Measurements from ENCODE around the gene FHL5.
"Not testable (repeated sequence)": the region's sequence is repeated elsewhere in the genome, so short reads cannot be mapped to it uniquely, and the experiment has no call there.

FHL5 gene

GRCh38 chr6:96631248-96631647, 68.3 kb downstream of the FHL5 start:
- Mint-ChIP-seq H3K27me3 (peaks cover 6% of the 10 kb centered on the region), H3K4me1 (no peaks in the 10 kb centered on the region), H3K4me3 (no peak overlapping the region), H3K9me3 (no peaks in the 10 kb centered on the region), H3K36me3 (no peaks in the 10 kb centered on the region), H3K27ac (no peak overlapping the region)
- no peak for DNase-seq
- CTCF ChIA-PET, result interaction anchor here (0.9 kb wide), 1 partner anchor 254 kb away, joined by 3 read pairs; no protein-coding TSS in a partner anchor

- H3K4me1 Mint-ChIP-seq, DNase-seq, H3K9me3 Mint-ChIP-seq, H3K36me3 Mint-ChIP-seq, H3K4me3 Mint-ChIP-seq, CTCF ChIA-PET, H3K27ac Mint-ChIP-seq: not testable (repeated sequence)
- H3K27me3 Mint-ChIP-seq, result peaks cover 12% of the 10 kb centered on the region
Observed at GRCh38 chr6:96637979-96638378, 75.1 kb downstream of the FHL5 start.

GRCh38 chr6:96645106-96645505, 82.2 kb downstream of the FHL5 start:
- CTCF ChIA-PET, result interaction anchor here (1.9 kb wide), 1 partner anchor 18 kb away, joined by 4 read pairs; no protein-coding TSS in a partner anchor
- Mint-ChIP-seq H3K36me3 (no peaks in the 10 kb centered on the region), H3K27me3 (no peaks in the 10 kb centered on the region), H3K4me3 (no peak overlapping the region), H3K27ac (no peak overlapping the region), H3K4me1 (no peaks in the 10 kb centered on the region), H3K9me3 (no peaks in the 10 kb centered on the region)
- no peak for DNase-seq

GRCh38 chr6:96649926-96650325, 87.0 kb downstream of the FHL5 start:
- no peak for DNase-seq
- Mint-ChIP-seq H3K9me3 (no peaks in the 10 kb centered on the region), H3K27ac (no peak overlapping the region), H3K36me3 (no peaks in the 10 kb centered on the region), H3K4me1 (peaks cover 2% of the 10 kb centered on the region), H3K27me3 (peaks cover 3% of the 10 kb centered on the region), H3K4me3 (no peak overlapping the region)
- CTCF ChIA-PET, result interaction anchor here (0.7 kb wide), 1 partner anchor 1002 kb away, joined by 4 read pairs; no protein-coding TSS in a partner anchor

GRCh38 chr6:96651816-96652215, 88.9 kb downstream of the FHL5 start:
- no peaks in the 10 kb centered on the region for H3K9me3 Mint-ChIP-seq
- CTCF ChIA-PET, result no interaction called here
- no peak overlapping the region for H3K4me3 Mint-ChIP-seq
- DNase-seq, result no peak
- peaks cover 2% of the 10 kb centered on the region for H3K4me1 Mint-ChIP-seq
- no peak overlapping the region for H3K27ac Mint-ChIP-seq
- peaks cover 3% of the 10 kb centered on the region for H3K27me3 Mint-ChIP-seq
- no peaks in the 10 kb centered on the region for H3K36me3 Mint-ChIP-seq

GRCh38 chr6:96652552-96652951, 89.6 kb downstream of the FHL5 start:
- Mint-ChIP-seq H3K36me3 (no peaks in the 10 kb centered on the region), H3K9me3 (no peaks in the 10 kb centered on the region), H3K4me3 (no peak overlapping the region), H3K27ac (no peak overlapping the region), H3K4me1 (peaks cover 2% of the 10 kb centered on the region), H3K27me3 (peaks cover 10% of the 10 kb centered on the region)
- DNase-seq, result no peak
- CTCF ChIA-PET, result no interaction called here

GRCh38 chr6:96653181-96653580, 90.3 kb downstream of the FHL5 start:
- Mint-ChIP-seq H3K4me1 (peaks cover 2% of the 10 kb centered on the region), H3K9me3 (no peaks in the 10 kb centered on the region), H3K4me3 (no peak overlapping the region), H3K36me3 (no peaks in the 10 kb centered on the region), H3K27ac (no peak overlapping the region), H3K27me3 (peaks cover 14% of the 10 kb centered on the region)
- DNase-seq, result no peak
- CTCF ChIA-PET, result no interaction called here

GRCh38 chr6:96656567-96656966, 93.6 kb downstream of the FHL5 start:
- CTCF ChIA-PET, result no interaction called here
- H3K9me3 Mint-ChIP-seq, result peaks cover under 1% of the 10 kb centered on the region
- H3K4me3 Mint-ChIP-seq, result no peak overlapping the region
- H3K36me3 Mint-ChIP-seq, result no peaks in the 10 kb centered on the region
- H3K4me1 Mint-ChIP-seq, result peaks cover 2% of the 10 kb centered on the region
- no peak overlapping the region for H3K27ac Mint-ChIP-seq
- DNase-seq, result no peak
- H3K27me3 Mint-ChIP-seq, result peaks cover 14% of the 10 kb centered on the region

- H3K4me1 Mint-ChIP-seq, result no peaks in the 10 kb centered on the region
- DNase-seq, result no peak
- no peaks in the 10 kb centered on the region for H3K36me3 Mint-ChIP-seq
- no peak overlapping the region for H3K4me3 Mint-ChIP-seq
- H3K27me3 Mint-ChIP-seq, result peaks cover 14% of the 10 kb centered on the region
- peaks cover 1% of the 10 kb centered on the region for H3K9me3 Mint-ChIP-seq
- H3K27ac Mint-ChIP-seq, result no peak overlapping the region
- CTCF ChIA-PET, result no interaction called here
Observed at GRCh38 chr6:96657344-96657743, 94.4 kb downstream of the FHL5 start.

GRCh38 chr6:96659084-96659845, 96.3 kb downstream of the FHL5 start:
- Mint-ChIP-seq H3K9me3 (peaks cover 1% of the 10 kb centered on the region), H3K4me1 (no peaks in the 10 kb centered on the region), H3K4me3 (no peak overlapping the region), H3K27me3 (peaks cover 10% of the 10 kb centered on the region), H3K27ac (no peak overlapping the region), H3K36me3 (no peaks in the 10 kb centered on the region)
- DNase-seq, result no peak
- CTCF ChIA-PET, result no interaction called here

Data from activated naive CD4-positive, alpha-beta T cell treated with anti-CD3 and anti-CD28 coated beads, Interleukin-2, amount 10 ng/mL, durations not matched to agents 7 days and 5 days (primary cell).